Activated T-cell treated with anti-CD3 and anti-CD28 coated beads, Interleukin-2, amount 50 U/mL, for 72 hours (primary cell): ENCODE results near the gene ATRNL1. TPM values are rescaled to one million over a fixed set of nuclear protein-coding genes. Genes with fewer than 3 reads are reported as not detected.
A peak's percentile ranks its signal among the peaks of the same experiment; 100 is the strongest.

Experiments
- ATAC-seq, 2 donors: fragments of 150-1000 bp; cut with Tn5 transposase; replicated peaks in 1 of 2; 2 replicates each; pipeline ENCODE4 v1.10.0; 2021; ENCODE audit warnings: moderate library complexity in 2 of 2, mild to moderate bottlenecking in 1 of 2
- DNase-seq, 2 donors: peaks; one replicate each; pipeline ENCODE4 v3.0.0; 2021 to 2022; ENCODE audit warnings: mixed read lengths in 1 of 2
- H3K27ac Mint-ChIP-seq: one replicate; pipeline ENCODE4 v1.8.0; 2022; ENCODE audit warnings: mild to moderate bottlenecking, moderate library complexity, mixed read lengths
- H3K27me3 Mint-ChIP-seq: one replicate; pipeline ENCODE4 v1.8.0; 2022; ENCODE audit warnings: low read depth, mixed read lengths
- H3K36me3 Mint-ChIP-seq, 2 donors: one replicate each; pipeline ENCODE4 v1.8.0; 2022; ENCODE audit warnings: mixed read lengths in 2 of 2, mild to moderate bottlenecking in 1 of 2; ENCODE audit not compliant: insufficient read depth in 2 of 2
- H3K4me1 Mint-ChIP-seq: one replicate; pipeline ENCODE4 v1.8.0; 2022; ENCODE audit warnings: low read depth, mixed read lengths
- H3K4me3 Mint-ChIP-seq, 2 donors: one replicate each; pipeline ENCODE4 v1.8.0; 2022; ENCODE audit warnings: mild to moderate bottlenecking in 2 of 2, mixed read lengths in 2 of 2, moderate library complexity in 2 of 2
- H3K9me3 Mint-ChIP-seq, 2 donors: one replicate each; pipeline ENCODE4 v1.8.0; 2022; ENCODE audit warnings: mixed read lengths in 2 of 2
- total RNA-seq, 2 donors: library from RNA; stranded (reverse); gene quantifications; one replicate each; pipeline ENCODE4 v1.2.3, GENCODE V29; 2022

The ATRNL1 gene
- total RNA-seq, 2 donors from 2014 or later, result 0.23 to 0.94 TPM

- Mint-ChIP-seq H3K27me3 (peaks cover 19% of the 10 kb centered on the region), H3K36me3 (no peaks in the 10 kb centered on the region), H3K27ac (no peak overlapping the region), H3K4me1 (no peaks in the 10 kb centered on the region), H3K9me3 (no peaks in the 10 kb centered on the region), H3K4me3 (no peak overlapping the region)
- ATAC-seq, result no peak
- no peak for DNase-seq
Measured at GRCh38 chr10:115056186-115056585, 37.0 kb upstream of the ATRNL1 start.

DNA sequence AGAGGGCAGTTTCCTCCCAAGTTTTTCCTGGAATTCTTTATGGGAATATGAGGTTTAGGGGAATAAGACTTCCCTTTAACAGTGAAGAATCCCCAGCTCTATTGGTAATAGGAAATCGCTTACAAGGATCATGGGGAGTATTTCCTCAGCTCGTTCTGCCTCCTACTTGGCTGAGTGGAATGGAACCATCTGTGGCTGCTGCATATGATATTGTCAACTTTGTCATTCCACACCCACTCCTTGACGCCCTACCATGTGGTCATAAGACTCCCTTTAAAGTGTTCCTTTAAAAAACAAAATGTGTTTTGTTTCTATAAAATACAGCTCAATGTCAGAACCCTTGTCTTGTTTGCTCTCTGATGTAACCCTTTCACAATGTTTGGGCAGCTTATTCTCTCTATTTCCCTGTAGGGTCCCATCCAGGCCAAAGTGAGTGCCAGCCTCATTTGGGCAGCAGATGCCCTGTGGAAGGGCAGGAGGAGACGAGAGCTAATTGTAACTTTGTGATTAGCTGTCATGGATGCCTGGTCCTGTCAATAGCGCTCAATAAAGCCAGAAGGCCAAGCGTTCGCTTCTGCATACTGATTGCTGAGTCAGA, 33.8 kb upstream of the ATRNL1 start:
- no peak overlapping the region for H3K27ac Mint-ChIP-seq
- peaks cover 19% of the 10 kb centered on the region for H3K27me3 Mint-ChIP-seq

DNA sequence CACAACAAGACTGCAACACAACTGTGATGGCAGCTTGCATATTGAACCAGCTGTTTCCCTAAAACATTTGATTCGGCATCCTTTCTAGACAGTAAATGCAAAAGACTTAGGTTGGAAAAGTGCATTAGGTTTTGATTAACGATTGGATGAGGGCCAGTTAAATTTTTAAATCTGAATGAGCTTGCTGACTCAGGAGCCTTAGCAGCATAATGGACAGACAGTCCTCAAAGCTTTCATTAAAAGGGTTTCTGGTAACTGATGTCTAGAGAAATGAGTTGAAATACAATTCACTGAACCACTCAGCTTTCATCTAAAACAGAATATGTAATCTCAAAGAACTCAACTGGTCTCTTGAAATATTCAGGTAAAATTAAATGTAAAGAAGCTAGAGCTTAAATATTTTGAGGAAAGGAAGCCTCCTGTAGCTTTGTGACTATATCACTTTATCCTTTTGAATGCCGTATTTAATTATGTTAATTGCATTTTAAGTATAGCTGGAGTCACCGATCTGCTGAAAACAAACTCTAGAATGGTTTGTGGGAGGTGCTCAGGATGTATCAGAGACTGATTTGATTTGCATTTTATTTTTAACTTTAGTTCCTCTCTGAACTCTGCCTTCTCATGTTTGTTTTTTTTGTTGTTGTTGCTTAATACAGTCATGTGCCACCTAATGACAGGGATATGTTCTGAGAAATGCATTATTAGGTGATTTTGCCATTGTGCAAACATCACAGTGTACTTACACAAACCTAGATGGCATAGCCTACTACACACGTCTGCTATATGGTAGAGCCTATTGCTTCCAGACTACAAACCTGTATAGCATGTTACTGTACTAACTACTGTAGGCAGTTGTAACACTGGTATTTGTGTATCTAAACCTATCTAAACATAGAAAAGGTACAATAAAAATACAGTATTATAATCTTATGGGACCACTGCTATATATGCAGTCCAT, 29.2 kb upstream of the ATRNL1 start:
- H3K36me3 Mint-ChIP-seq, result no peaks in the 10 kb centered on the region
- no peaks in the 10 kb centered on the region for H3K4me1 Mint-ChIP-seq
- H3K4me3 Mint-ChIP-seq, result no peak overlapping the region
- ATAC-seq, result no peak
- DNase-seq, result no peak
- H3K9me3 Mint-ChIP-seq, result no peaks in the 10 kb centered on the region
- no peak overlapping the region for H3K27ac Mint-ChIP-seq
- H3K27me3 Mint-ChIP-seq, result peaks cover 24% of the 10 kb centered on the region

More for the DNA sequence above, 33.8 kb upstream of the ATRNL1 start:
- Mint-ChIP-seq H3K4me3 (no peak overlapping the region), H3K4me1 (no peaks in the 10 kb centered on the region), H3K36me3 (no peaks in the 10 kb centered on the region), H3K9me3 (no peaks in the 10 kb centered on the region)
- DNase-seq (no peak), ATAC-seq (no peak)

- no peaks in the 10 kb centered on the region for H3K36me3 Mint-ChIP-seq
- H3K9me3 Mint-ChIP-seq, result no peaks in the 10 kb centered on the region
- H3K27me3 Mint-ChIP-seq, result peaks cover 15% of the 10 kb centered on the region
- H3K27ac Mint-ChIP-seq, result no peak overlapping the region
- H3K4me3 Mint-ChIP-seq, result no peak overlapping the region
- DNase-seq, result no peak
- no peaks in the 10 kb centered on the region for H3K4me1 Mint-ChIP-seq
- no peak for ATAC-seq
Measured at GRCh38 chr10:115065801-115066200, 27.4 kb upstream of the ATRNL1 start.

DNA sequence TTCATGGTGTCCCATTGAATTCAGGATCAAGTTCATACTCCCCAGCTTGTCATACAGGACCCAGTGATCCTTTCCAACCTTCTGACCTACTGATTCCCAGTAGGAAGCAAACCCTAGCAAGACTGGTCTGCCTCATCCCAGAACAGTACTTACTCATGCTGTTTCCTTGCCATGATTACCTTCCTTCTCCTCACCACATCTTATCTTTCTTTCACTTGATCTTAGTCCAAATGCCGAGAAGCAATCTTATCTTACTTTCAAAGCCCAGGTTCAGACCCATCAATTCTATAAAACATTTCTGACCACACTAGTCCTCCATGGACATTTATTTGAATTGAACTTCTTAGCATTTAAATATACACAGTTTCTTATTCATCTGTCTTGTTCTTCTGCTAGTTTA, 26.6 kb upstream of the ATRNL1 start:
- Mint-ChIP-seq H3K27me3 (peaks cover 13% of the 10 kb centered on the region), H3K4me1 (no peaks in the 10 kb centered on the region), H3K27ac (no peak overlapping the region), H3K9me3 (no peaks in the 10 kb centered on the region), H3K4me3 (no peak overlapping the region), H3K36me3 (no peaks in the 10 kb centered on the region)
- DNase-seq (no peak), ATAC-seq (no peak)

GRCh38 chr10:115073796-115074195, 19.4 kb upstream of the ATRNL1 start:
- Mint-ChIP-seq H3K27me3 (peaks cover 12% of the 10 kb centered on the region), H3K4me3 (no peak overlapping the region), H3K36me3 (no peaks in the 10 kb centered on the region), H3K9me3 (no peaks in the 10 kb centered on the region), H3K4me1 (no peaks in the 10 kb centered on the region), H3K27ac (no peak overlapping the region)
- DNase-seq (no peak), ATAC-seq (no peak)

DNA sequence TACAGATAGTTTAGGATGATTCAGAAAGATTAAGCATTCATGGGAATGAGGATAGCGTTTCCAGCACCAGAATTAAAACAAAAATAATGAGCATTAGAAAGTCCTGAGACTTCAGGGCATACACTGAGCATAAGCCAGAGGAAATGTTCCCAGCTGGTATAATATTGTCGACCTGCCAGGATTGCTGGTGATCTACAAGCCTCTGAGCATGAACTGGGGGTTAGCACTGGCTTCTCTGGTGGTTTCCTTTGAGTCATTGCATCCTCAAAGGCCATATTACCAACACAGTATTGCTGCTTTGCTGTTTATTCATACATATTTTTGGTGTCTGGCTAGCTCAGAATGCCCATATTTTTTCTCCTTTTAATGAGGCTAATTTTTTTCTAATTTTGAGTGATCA, 10.7 kb upstream of the ATRNL1 start:
- no peaks in the 10 kb centered on the region for H3K4me1 Mint-ChIP-seq
- H3K27me3 Mint-ChIP-seq, result peaks cover 16% of the 10 kb centered on the region
- ATAC-seq (no peak), DNase-seq (no peak)
- H3K4me3 Mint-ChIP-seq, result no peak overlapping the region
- H3K36me3 Mint-ChIP-seq, result peaks cover 3% of the 10 kb centered on the region in 2 donors
- no peak overlapping the region for H3K27ac Mint-ChIP-seq
- H3K9me3 Mint-ChIP-seq, result peaks cover 7 to 9% of the 10 kb centered on the region in 2 donors

DNA sequence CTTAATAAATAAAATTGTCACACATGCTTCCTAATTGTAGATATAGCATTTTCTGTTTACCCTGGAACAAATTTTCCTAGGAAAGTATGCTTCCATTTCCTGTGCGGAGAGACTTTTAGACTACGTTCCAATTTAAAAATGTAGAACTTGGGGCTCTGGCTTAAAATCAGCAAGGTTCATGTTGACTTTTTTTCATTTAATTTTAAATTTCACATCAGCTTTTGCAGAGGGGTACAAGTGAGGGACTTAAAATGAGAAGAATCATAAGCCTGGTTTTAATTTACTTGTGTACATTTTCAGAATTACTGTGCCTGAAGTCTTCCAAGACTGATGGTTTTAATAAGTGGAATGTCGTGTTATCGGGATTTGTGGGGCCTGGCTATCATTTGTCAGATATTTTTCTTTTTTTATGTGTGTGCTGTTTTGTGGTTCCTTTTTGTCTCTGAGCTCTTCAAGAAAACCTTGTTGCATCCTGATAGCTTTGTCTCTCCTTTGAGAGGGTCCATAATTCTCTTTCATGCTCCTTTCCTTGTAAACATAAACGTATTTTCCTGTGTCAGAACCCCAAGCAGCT, 8.8 kb upstream of the ATRNL1 start:
- H3K4me3 Mint-ChIP-seq, result no peak overlapping the region

GRCh38 chr10:115091161-115091560, 2.0 kb upstream of the ATRNL1 start:
- peaks cover 50% of the 10 kb centered on the region for H3K27me3 Mint-ChIP-seq
- H3K36me3 Mint-ChIP-seq, result peaks cover 4 to 6% of the 10 kb centered on the region in 2 donors
- peaks cover 14% of the 10 kb centered on the region for H3K4me1 Mint-ChIP-seq
- H3K4me3 Mint-ChIP-seq, result no peak overlapping the region
- no peak overlapping the region for H3K27ac Mint-ChIP-seq
- H3K9me3 Mint-ChIP-seq, result peaks cover 0 to 3% of the 10 kb centered on the region in 2 donors
- DNase-seq (no peak), ATAC-seq (no peak)

More for the DNA sequence above, 8.8 kb upstream of the ATRNL1 start:
- ATAC-seq (no peak), DNase-seq (no peak)
- Mint-ChIP-seq H3K27ac (no peak overlapping the region), H3K4me1 (no peaks in the 10 kb centered on the region), H3K9me3 (peaks cover 5 to 7% of the 10 kb centered on the region in 2 donors), H3K36me3 (peaks cover 1 to 5% of the 10 kb centered on the region in 2 donors), H3K27me3 (peaks cover 20% of the 10 kb centered on the region)

- peak in 1 of 2 donors; percentile 2 for ATAC-seq
- peaks cover 55% of the 10 kb centered on the region for H3K27me3 Mint-ChIP-seq
- DNase-seq, result no peak
- peak overlapping the region; percentile 66 for H3K27ac Mint-ChIP-seq
- peaks cover 0 to 3% of the 10 kb centered on the region in 2 donors for H3K9me3 Mint-ChIP-seq
- H3K36me3 Mint-ChIP-seq, result peaks cover 4 to 6% of the 10 kb centered on the region in 2 donors
- H3K4me1 Mint-ChIP-seq, result peaks cover 14% of the 10 kb centered on the region
- H3K4me3 Mint-ChIP-seq, result peak overlapping the region; percentile 82 to 90
Measured at GRCh38 chr10:115092258-115092554, 959 bp upstream of the ATRNL1 start.

- peak; percentile 82 to 88 for ATAC-seq
- H3K27ac Mint-ChIP-seq, result no peak overlapping the region
- DNase-seq, result peak; percentile 45 to 48
- peaks cover 55% of the 10 kb centered on the region for H3K27me3 Mint-ChIP-seq
- peak overlapping the region; percentile 82 to 90 for H3K4me3 Mint-ChIP-seq
- peaks cover 14% of the 10 kb centered on the region for H3K4me1 Mint-ChIP-seq
- no peaks in the 10 kb centered on the region for H3K9me3 Mint-ChIP-seq
- H3K36me3 Mint-ChIP-seq, result peaks cover 3 to 4% of the 10 kb centered on the region in 2 donors
Measured at GRCh38 chr10:115092555-115093285, 445 bp upstream of the ATRNL1 start.

- H3K27ac Mint-ChIP-seq, result no peak overlapping the region
- peak; percentile 60 to 63 for ATAC-seq
- DNase-seq, result peak; percentile 27 to 36
- peaks cover 54% of the 10 kb centered on the region for H3K27me3 Mint-ChIP-seq
- peaks cover 1 to 4% of the 10 kb centered on the region in 2 donors for H3K36me3 Mint-ChIP-seq
- peak overlapping the region; percentile 67 to 93 for H3K4me3 Mint-ChIP-seq
- no peaks in the 10 kb centered on the region for H3K9me3 Mint-ChIP-seq
- peaks cover 14% of the 10 kb centered on the region for H3K4me1 Mint-ChIP-seq
Measured at GRCh38 chr10:115093776-115094408, 727 bp downstream of the ATRNL1 start.
